ENCODE results near the gene RBM39.
A peak's percentile ranks its signal among the peaks of the same experiment; 100 is the strongest.
"Not testable (repeated sequence)": the region's sequence is repeated elsewhere in the genome, so short reads cannot be mapped to it uniquely, and the experiment has no call there.

The RBM39 gene

DNA sequence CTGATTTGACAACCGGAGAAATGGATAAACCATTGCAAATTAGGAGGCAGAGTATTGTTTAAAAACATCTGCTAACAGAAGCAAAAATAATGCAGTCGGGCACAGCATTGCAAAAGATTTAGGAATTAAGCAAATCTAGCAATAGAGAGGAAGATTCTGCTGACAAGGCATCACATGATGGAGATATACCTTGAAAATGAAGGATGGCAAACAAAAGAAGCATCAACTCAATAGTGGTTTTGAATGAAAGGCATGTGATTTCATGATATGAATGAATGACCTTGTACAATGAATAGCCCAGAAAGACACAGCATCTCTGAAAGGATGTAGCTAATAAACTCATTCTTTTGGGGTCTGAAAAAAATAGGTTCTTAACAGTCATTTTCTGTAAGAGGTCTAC, 8.6 kb upstream of the RBM39 start:
- DNase-seq = no peak

DNA sequence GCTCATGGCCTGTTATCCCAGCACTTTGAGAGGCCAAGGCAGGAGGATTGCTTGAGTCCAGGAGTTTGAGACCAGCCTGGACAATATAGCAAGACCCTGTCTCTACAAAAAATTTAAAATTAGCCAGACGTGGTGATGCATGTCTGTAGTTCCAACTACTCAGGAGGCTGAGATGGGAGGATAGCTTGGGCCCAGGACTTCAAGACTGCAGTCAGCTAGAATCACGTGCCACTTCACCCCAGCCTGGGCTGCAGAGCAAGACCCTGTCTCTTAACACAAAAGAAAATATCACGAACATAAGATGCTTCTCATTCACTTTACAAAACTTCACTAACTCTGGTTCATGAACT, 2.4 kb upstream of the RBM39 start:
- not testable (repeated sequence) for DNase-seq

DNA sequence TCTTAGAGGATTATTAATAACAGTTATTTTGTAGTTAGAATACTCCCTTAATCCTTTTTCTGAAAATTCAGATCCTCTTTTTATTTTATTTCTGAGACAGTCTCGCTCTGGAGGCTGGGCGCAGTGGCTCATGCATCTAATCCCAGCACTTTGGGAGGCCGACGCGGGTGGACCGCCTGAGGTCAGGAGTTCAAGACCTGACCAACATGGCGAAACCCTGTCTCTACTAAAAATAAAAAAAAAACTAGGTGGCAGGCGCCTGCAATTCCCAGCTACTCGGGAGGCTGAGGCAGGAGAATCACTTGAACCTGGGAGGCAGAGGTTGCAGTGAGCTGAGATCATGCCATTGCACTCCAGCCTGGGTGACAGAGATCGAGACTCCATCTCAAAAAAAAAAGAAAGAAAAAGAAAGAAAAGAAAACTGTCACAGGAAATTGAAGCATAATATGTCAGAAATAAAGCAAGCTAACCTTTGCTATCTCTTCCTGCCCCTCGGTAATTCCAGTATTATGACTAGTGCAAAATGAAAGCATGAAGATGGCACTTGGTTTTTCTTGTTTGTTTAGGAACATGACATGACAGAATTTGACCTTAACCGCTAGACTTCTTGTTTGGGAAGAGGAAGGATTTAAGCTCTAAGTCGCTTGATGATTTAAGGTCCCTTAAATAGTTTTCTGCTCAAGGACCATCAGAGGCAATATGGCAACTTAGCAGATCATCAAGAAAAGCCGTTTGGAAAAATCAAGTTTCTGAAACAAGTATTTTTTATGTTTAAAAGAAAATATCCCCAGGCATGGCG, 1.8 kb upstream of the RBM39 start:
- no peak for DNase-seq

DNA sequence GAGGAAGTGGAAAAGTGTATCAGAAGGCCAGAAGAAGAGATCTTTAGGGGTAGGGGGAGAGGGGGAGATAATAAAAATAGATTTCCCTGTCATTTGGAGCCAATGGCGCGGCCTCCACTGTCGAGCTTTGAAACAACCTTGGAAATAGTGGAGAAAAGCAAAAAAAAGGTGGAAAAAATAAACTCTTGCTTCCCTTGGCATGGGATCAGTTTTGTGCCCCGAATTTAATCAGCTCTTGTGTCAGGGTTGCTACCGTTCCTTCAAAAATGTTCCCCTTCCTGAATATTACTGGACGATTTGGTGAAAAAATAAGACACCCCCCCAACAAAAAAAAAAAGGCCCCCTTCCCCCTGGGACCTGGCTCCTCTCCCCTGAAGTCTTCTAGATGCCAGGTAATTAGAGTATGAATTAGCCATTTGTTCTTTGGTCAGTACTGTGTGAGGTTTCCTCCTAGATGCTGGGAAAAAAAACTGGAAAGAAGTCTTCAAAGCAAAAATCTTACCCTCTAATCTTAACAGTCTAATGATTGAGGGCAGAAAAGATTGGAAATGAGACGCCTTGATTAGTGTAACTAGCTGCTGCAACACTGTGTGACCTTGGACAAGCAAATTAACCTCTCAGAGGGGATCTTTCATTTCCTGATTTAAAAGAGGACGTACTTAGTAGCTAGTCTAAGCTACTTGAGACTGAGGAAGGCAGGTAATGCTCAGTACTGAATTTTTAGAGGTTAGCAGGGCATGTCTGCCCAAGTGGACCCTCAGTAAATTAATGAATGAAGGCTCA, 872 bp upstream of the RBM39 start:
- DNase-seq = peak; percentile 49

DNA sequence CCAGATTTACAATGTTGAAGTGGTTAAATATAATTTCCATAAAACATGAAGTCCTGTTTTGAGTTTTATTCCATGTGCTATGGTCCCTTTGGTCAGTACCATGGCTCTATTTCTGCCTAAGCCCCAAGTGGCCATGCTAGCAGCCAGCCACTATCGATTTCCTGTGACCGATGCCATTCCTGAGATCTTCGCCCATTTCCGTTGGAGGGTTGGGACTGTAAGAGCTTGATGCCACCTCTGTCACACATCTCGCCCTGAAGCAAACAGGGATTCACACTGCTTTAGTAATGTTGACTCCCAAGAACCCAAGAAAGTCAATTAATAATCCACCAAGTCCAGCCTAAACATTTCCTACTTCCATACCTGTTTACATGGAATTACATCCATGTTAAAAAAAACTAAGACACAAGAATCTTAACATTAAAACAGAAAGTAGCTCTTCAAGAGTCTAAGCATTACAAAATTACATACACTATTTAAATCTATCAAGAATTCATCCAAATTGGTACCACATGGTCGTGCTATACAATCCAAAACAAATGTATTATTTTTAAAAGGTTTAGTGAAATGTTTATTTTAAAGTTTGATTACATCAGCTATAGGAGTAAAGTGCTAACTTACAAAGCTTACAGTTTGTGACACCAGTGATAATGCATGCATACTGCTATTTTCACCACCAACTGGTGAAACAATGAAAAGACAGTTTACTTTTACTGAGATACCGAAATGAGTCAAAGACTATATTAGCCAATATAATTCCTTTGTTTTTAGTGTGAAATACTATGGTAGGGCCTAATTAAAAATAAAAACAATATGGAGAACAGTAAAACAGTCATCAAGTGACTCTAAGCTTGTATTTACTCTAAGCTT, 2.5 kb downstream of the RBM39 start:
- DNase-seq = no peak

DNA sequence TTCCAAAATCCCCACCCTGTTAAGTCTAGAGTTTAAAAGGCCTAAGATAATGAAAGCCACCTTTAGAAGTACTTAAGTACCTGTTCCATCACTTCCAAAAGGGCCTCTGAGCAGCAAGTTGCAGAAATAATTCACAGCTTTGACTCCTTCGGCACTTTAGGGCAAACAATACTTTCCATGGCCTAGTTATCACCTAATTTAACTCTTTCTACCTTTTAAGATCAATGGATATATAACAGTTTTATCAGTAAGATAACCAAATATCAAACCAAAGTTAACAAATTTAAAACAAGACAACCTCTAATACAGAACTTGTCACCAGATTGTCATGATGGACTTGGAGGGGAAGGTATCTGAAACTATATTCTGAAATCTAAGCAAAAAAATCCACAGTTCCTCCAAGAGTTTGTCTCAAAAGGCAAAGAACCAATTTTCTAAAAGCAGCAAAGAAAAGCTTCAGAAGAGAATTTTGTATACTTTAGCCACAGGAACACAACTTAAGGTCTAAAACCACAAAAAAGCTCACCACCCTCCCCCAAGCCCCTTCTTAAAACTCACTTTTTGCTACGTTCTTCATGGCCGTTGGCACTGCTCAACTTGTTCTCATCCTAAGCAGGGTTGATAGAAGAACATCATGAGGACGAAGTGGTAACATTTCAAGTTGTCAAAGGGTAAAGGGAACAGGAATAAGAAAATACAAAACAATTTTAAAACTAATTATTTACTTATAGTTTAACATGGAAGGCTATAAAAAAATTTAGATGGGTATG, 3.5 kb downstream of the RBM39 start:
- DNase-seq = no peak

DNA sequence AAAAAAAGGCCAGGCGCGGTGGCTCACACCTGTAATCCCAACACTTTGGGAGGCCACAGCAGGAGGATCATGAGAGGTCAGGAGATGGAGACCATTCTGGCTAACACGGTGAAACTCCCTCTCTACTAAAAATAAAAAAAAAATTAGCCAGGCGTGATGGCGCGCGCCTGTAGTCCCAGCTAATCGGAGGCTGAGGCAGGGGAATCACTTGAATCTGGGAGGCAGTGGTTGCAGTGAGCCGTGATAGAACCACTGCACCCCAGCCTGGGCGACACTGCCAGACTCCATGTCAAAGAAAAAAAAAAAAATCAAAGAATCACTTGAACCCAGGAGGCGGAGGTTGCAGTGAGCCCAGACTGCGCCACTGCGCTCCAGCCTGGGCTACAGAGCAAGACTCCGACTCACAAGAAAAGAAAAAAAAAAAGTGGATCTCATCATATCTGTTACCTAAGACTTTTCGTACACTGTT, 4.2 kb downstream of the RBM39 start:
- no peak for DNase-seq

DNA sequence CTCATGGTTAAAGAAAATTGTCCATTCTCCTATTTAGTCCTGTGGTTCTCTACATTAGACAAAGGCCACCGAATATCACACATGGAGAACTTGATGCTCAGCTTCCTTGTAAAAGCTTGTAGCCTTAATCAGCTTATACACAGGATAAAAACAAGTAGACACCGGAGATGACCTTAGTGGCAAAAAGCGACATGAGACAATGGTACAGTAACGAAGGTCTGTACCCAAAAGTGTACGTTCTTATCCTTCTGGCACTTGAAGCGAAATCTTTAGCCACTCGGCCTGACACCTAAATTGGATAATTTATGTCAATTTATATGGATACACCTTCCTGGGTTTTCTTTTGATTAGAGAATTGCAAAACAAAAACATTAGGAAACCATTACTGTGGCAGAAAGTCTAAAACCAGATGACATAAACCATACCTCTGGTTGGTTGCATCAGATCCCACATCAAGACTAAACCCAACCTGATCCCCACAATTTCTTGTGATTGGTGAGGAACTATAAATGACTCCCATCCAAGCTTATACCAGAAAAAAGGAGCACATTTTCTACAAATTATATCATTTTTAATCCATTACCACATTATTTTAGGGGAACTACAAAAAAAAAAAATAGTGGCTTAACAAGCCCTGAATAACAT, 6.1 kb downstream of the RBM39 start:
- no peak for DNase-seq

DNA sequence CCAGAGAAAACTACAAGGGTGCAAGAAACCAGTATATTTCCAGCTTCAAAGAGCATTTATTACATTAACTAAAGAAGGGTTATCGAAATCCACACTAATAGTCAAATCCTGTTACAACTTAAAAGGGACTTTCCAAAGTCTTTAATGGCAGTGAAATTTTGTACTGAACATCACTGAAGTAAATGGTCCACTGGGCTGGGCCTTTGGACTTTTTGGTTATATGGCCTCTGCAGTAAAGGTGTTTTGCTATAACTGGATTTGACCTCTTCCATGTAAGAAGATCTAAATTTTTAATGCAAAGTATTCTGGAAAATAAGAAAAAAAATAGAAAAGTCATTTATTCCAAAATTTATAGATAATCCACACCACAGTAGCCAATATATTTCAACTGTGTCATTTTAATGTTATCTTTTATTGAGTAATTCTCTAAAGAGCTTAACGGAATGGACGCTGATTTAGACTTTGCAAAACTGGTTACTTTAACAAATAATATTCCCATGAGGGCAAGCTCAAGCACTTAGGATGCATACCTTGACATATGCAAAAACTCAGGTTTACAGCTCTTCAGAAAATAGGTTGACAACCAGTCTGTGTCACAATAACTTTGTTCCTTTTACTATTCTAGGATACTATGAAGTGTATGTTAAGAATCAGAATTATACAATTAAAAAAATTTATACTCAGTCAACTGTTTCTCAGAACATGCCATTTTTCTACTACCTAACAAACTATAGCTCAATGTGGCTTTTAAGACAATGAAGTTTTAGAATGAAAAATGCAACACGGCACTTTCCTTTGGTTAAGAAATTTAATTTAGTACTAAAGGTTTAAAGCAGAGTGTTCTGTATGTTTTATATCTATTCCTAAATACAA, 7.0 kb downstream of the RBM39 start:
- DNase-seq = no peak

DNA sequence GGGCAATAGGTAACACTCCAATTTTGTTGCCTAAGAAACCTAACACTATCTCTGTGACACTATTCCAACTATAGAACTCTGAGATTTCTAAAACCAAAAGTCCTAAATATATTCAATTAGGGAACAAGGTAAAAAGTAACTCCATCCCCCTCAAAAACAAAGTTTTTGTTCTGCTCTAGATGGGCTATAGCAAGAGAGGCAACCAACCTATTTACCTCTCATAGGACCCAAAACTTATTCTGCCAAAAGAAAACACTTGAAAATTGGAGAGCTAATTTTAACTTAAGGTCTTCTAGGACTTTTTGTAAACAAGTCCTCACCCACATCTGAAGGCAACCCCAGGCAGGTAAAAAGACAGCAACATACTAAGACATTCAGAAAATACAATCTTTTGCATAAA, 7.7 kb downstream of the RBM39 start:
- DNase-seq = no peak

DNA sequence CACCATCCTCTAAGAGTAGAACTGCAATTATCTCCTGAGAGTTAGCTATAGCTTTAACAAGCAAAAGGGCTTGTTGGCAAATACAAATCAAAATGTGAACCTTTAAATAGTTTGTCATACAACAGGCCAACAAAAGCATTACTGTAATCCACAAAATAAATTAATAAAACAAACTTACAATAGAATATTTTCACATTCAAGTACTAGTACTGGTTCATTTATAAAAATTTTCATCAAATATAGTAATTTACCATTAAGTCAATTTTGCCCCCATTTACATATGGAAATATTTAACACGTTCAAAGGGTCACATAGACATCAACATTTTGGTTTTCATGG, 9.4 kb downstream of the RBM39 start:
- DNase-seq = no peak

DNA sequence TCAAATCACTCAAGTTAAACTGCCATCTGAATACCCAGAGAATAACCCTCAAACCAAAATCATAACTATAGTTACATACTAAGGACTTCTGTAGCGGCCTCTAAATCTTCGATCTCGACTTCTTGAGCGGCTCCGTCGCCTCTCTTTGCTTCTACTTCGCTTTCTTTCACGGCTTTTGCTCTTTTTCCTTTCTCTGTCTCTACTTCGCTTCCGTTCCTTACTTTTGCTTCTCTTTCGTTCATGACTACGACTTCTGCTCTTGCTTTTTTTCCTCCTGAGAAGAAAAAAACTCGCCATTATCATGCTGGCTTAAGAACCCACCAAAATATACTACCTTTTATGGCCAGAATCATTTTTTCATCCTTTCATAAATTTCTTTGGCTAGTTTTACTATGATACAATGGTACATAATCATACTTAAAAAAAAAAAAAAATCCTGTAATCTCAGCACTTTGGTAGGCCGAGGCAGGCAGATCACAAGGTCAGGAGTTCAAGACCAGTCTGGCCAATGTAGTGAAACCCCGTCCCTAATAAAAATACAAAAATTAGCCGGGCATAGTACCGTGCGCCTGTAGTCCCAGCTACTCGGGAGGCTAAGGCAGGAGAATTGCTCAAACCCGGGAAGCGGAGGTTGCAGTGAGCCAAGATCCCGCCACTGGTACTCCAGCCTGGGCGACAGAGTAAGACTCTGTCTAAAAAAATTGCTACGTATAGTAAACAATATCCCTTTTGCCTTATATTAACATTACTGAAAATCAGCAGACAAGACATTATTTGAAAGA, 10.0 kb downstream of the RBM39 start:
- DNase-seq = no peak

DNA sequence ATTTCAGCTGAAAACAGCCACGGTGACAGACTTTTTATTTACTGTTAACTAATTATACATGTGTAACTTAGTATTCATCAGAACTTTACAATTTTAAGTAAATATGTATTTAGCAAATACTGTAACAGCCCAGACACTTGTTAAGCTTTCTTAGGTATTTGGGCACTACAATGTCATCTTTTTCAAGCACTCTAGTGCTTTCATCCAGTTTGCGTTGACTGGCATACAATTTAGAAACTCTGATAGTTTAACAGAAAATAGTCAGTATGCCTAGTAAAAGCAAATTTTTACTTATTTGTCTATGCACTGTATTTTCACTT, 10.6 kb downstream of the RBM39 start:
- DNase-seq = no peak

DNA sequence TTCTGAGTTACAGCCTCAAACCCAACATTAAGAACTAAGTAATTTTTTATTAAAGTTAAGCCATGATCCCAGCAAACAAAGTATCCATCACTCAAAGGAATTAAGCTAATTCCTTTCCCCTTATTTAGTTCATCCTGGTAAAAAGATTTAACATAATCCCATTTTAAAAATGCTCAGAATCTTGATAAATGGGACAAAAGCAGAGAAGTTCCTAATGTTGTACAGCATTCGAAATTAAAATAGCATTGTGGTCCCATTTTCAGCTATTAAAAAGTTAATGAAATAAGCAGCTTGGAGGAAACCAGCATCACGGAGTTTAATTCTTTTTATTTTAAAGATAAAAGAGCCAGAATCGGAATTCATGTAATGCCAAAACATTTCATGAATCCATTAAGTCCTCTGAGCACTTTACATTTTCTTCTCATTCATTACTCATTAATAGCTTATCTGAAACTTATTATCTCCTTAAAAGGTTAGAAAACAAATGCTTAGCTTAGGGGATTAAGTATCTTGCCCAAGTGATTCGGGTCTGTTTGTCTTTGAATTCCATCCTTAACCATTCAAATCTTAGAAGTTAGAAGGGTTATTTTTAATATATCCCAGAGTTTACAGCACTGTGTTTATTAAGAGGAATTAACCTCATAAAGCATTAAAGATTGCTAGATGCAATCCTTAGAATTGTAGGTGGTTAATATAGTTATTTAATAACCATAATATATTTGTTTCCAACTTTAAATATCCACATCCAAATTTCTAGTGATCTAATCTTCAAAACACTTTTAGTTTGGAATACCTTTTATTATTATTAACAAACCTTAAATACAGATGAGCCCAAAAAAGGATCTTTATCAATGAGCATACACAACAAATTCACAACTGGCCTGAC, 11.2 kb downstream of the RBM39 start:
- no peak for DNase-seq

DNA sequence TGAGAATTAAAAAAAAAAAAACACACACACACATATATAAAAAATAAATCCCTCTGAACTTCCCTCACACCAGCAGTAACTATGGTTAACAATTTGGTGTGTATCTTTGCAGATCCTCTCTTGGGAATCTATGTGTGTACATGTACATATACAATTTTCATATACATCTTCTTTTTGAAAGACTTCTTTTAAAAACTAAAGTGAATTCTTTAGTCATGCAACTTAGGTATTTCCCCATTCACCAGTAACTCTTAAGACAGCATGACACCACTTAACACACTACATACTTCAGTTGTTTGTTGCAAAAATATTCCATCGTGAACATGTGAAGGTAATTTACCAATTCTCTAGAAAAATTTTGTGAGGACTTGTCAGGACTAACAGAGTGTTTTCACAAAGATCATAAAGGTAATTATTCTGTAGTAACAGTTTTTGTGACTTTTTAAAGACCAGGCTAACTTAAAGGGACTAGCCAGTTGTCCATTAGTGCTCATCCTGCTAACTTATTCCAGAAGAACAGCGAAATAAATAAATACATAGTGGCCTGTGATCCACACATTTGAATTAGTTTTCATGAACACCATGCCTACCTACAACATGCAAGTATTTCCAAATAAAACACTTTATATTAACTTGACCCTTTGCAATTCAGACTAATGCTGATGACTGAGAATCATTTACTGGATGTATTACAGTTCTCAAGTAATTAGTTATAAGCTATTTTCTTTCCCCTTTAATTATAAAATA, 12.1 kb downstream of the RBM39 start:
- no peak for DNase-seq

DNA sequence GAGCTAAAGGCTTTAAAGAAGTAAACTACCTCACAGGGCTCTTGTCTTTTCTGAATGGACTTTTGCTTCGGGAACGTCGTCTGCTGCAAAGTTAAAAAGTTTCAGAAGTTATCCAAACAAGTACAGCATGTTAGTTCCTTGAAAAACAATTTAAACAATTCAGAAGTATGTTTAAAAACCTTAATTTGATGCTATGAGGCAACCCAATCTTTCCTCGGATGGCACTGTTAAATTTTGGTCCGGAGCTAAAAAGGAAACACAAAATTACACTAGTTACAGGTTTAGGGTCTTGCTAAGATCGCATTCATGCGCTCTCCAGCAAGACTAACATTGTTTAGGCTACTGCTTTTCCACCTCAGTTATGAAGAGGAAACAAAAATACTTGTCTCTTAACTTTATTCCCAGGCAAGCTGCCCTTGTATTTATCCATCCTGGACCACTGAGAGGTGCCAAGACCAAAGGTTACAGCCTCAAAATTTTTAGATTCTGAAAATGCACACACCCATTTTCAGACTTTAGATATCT, 12.7 kb downstream of the RBM39 start:
- no peak for DNase-seq

DNA sequence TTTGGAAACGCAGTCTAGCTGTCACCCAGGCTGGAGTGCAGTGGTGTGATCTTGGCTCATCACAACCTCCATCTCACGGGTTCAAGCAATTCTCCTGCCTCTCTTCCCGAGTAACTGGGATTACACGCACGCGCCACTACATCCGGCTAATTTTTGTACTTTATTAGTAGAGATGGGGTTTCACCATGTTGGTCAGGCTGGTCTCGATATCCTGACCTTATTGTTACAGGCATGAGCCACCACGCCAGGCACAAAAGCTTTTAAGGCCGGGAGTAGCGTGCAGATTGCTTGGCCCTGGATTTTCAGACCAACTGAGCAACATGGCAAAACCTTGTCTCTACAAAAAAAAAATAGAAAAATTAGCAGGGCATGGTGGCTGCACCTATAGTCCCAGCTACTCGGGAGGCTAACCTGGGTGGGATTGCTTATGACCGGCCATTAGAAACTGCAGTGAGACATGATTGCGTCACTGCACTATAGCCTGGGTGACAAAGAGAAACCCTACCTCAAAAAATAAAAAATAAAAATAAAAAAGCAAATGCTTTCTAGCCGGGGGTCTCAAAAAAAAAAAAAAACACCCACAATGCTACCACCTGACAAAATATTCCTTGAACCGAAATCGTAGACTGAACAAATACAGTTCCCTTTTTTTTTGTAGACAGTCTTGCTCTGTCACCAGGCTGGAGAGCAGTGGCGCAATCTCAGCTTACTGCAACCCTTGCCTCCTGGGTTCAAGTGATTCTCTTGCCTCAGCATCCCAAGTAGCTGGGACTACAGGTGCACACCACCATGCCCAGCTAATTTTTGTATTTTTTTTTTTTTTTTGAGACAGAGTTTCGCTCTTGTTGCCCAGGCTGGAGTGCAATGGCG, 15.0 kb downstream of the RBM39 start:
- DNase-seq = no peak
